Astrocyte of the spinal cord (primary cell): ENCODE results near the gene FCHSD2.

ENCODE experiments used
- DNase-seq: peaks from one replicate; pipeline ENCODE4 v3.0.0; 2011; ENCODE audit warnings: low read depth, low spot score
- H3K4me3 ChIP-seq: 2 replicates; pipeline ENCODE4 v1.5.1; 2011; ENCODE audit warnings: low read depth, mild to moderate bottlenecking, low read length, moderate library complexity
- in situ Hi-C: cut with HindIII; loops from 2 replicates; pipeline ENCODE4 v1.10.0; 2017; ENCODE audit warnings: low sequenced_read_pairs
- TF ChIP-seq, protein P1 (sequence below): IDR thresholded peaks from 2 replicates; pipeline ENCODE4 v1.5.1; 2012; ENCODE audit warnings: low read depth, mild to moderate bottlenecking, low read length, inconsistent platforms

The FCHSD2 gene

DNA sequence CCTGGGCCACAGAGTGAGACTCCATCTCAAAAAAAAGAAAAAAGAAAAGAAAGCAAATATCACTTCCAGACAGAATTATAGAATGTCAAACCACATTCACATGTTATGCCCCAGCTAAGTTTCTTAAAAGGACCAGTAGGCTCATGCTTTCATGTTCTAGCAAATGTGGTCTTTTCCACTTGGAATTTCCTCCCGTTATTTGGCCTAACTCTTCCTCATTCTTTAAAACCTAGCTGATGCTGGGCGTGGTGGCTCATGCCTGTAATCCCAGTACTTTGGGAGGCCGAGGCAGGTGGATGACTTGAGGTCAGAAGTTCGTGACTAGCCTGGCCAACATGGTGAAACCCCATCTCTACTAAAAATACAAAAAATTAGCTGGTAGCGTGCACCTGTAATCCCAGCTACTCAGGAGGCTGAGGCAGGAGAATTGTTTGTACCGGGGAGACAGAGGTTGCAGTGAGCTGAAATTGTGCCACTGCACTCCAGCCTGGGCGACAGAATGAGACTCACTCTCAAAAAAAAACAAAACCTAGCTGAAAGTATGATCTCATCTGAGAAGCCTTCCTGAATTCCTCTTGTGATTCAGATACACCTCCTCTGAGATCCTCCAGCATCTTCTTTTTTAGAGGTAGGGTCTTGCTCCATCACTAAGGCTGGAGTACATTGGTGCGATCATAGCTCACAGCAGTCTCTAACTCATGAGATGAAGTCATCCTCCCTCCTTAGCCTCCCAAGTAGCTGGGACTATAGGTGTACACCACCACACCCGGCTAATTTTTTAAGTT, 50.4 kb downstream of the FCHSD2 start:
- in situ Hi-C loops = no loop called here
- no peak for DNase-seq
- TF ChIP-seq, protein P1, sequence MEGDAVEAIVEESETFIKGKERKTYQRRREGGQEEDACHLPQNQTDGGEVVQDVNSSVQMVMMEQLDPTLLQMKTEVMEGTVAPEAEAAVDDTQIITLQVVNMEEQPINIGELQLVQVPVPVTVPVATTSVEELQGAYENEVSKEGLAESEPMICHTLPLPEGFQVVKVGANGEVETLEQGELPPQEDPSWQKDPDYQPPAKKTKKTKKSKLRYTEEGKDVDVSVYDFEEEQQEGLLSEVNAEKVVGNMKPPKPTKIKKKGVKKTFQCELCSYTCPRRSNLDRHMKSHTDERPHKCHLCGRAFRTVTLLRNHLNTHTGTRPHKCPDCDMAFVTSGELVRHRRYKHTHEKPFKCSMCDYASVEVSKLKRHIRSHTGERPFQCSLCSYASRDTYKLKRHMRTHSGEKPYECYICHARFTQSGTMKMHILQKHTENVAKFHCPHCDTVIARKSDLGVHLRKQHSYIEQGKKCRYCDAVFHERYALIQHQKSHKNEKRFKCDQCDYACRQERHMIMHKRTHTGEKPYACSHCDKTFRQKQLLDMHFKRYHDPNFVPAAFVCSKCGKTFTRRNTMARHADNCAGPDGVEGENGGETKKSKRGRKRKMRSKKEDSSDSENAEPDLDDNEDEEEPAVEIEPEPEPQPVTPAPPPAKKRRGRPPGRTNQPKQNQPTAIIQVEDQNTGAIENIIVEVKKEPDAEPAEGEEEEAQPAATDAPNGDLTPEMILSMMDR = no peak
- no peak overlapping the region for H3K4me3 ChIP-seq

DNA sequence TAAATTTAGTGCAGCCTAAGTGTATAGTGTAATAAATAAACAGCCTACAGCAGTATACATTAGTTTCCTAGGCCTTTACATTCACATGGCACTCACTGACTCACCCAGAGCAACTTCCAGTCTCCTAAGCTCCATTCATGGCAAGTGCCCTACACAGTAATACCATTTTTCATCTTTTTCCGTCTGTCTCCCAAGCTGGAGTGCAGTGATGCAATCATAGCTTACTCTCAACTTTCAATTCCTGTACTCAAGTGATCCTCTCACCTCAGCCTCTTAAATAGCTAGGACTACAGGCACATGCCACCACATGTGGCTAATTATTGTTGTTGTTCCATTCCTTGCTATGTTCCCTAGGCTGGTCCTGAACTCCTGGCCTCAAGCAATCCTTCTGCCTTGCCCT, 54.4 kb downstream of the FCHSD2 start:
- TF ChIP-seq, protein P1 = no peak
- H3K4me3 ChIP-seq = no peak overlapping the region
- in situ Hi-C loops = no loop called here
- DNase-seq = no peak

DNA sequence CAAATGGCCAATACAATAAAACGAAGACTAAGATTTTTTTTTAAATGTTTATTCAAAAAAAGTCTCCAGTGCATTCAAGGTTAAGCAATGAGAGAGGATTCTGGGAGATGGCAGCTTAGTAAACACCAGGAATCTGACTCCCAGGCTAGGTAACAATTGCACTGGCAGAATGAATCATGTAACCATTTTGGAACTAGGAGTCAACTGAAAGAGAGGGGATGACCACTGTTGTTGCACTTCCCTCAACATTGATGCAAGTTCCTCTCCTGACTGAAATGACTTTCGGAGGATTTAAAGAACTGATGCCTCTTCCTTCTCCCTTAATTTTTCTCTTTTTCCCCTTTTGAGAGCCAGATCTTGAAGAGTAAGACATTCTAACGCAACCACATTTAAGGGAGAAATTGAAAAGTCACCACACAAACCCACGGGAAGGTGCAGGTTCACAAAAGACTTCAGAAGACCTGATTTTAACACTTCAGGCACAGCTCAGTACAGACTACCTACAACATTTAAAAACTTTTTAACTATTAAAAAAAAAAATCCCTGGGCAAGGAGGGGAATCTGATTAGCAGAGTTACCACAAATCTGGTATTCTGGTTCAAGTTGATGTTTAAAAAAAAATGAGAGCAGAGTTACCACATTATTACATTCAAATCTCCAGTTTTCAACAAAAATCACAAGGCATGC, 56.8 kb downstream of the FCHSD2 start:
- in situ Hi-C loops = no loop called here
- no peak overlapping the region for H3K4me3 ChIP-seq
- peak; percentile 1 for DNase-seq
- TF ChIP-seq, protein P1 = no peak

DNA sequence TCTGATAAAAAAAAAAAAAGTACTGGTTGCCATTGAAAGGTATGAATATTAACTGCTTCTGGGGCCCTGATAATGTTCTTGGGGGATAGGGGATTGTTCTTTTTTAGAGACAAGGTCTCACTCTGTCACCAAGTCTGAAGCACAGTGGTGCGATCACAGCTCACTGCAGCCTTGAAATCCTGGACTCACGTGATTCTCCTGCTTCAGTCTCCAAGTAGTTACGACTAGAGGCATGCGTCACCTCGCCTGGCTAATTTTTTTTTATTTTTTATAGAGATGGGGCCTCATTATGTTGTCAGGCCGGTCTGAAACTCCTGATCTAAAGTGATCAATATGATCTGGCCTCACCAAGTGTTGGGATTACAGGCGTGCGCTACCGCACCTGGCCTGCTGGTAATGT, 63.5 kb downstream of the FCHSD2 start:
- TF ChIP-seq, protein P1 = no peak
- DNase-seq = no peak
- in situ Hi-C loops = no loop called here
- no peak overlapping the region for H3K4me3 ChIP-seq

DNA sequence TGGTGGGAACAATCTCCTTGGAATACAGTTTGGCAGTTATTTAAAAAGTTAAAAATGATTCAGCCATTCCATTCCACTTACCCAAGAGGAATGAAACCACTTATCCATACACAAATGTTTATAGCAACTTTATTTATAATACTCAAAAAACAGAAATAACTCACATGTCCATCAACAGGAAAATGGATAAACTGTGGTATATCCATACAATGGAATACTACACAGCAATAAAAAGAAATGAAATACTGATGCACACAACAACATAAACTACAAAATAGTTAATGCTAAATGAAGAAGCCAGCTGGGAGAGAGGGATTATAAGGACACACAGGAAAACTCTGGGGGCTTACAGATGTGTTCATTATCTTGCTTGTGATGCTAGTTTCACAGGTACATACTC, 64.7 kb downstream of the FCHSD2 start:
- no peak overlapping the region for H3K4me3 ChIP-seq
- TF ChIP-seq, protein P1 = no peak
- in situ Hi-C loops = no loop called here
- no peak for DNase-seq

DNA sequence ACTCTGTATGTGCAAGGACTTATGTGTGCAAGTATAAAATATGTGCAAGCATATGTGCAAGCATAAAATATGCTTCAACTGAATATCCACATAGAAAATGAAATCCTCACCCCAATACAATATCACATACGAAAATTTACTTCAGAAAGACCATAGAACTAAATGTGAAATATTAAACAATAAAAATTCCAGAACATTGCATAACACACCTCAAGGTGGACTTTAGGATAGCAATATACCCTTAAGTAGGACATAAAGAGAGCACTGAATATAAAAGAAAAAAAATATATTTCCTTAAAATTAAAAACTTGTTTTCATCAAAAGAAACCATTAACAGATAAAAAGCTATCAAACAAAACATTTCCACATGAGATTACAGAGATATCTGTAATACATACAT, 67.8 kb downstream of the FCHSD2 start:
- DNase-seq = no peak
- in situ Hi-C loops = no loop called here

More for the DNA sequence above, 67.8 kb downstream of the FCHSD2 start:
- TF ChIP-seq, protein P1 = no peak
- H3K4me3 ChIP-seq = no peak overlapping the region
